Left ventricle myocardium inferior (tissue), 1 donor: ENCODE results near the gene ST6GALNAC5. TPM values are rescaled to one million over a fixed set of nuclear protein-coding genes. Genes with fewer than 3 reads are reported as not detected.

Experiments used
- DNase-seq: peaks from one replicate; pipeline ENCODE4 v3.0.0-alpha.2; 2020
- H3K27ac ChIP-seq: fragments of 200-600 bp; replicated peaks from 2 replicates; pipeline ENCODE4 v1.8.0; 2021
- H3K27me3 ChIP-seq: fragments of 200-600 bp; 2 replicates; pipeline ENCODE4 v1.8.0; 2021; ENCODE audit warnings: low read depth
- H3K36me3 ChIP-seq: fragments of 200-600 bp; 2 replicates; pipeline ENCODE4 v1.8.0; 2021
- H3K4me1 ChIP-seq: fragments of 200-600 bp; 2 replicates; pipeline ENCODE4 v1.8.0; 2021
- H3K4me3 ChIP-seq: fragments of 200-600 bp; 2 replicates; pipeline ENCODE4 v1.8.0; 2021; ENCODE audit warnings: mild to moderate bottlenecking, moderate library complexity
- H3K9me3 ChIP-seq: fragments of 200-600 bp; replicated peaks from 2 replicates; pipeline ENCODE4 v1.8.0; 2021
- intact Hi-C: fragments of 100-400 bp; cut with micrococcal nuclease; formaldehyde crosslinking; loops from one replicate; pipeline ENCODE4 v1.11.0; 2022
- total RNA-seq: library from RNA; stranded (reverse); fragmentation: NEBNext Ultra II Directional; extraction: Animal tissue kit (Norgen Biotek cat#: 25700); gene quantifications from one replicate; pipeline ENCODE4 v1.2.1, GENCODE V29; 2021
- TF ChIP-seq, protein P1 (sequence below): fragments of 200-600 bp; IDR thresholded peaks from 2 replicates; pipeline ENCODE4 v1.8.0; 2021; ENCODE audit warnings: antibody characterized with exemption, mild to moderate bottlenecking, borderline replicate concordance
- donor health status: DM: no; HTN: yes; CAD: no; lungs with severe emphysema.

Gene ST6GALNAC5
- total RNA-seq, 1 donor from 2014 or later, result 0.41 TPM

DNA sequence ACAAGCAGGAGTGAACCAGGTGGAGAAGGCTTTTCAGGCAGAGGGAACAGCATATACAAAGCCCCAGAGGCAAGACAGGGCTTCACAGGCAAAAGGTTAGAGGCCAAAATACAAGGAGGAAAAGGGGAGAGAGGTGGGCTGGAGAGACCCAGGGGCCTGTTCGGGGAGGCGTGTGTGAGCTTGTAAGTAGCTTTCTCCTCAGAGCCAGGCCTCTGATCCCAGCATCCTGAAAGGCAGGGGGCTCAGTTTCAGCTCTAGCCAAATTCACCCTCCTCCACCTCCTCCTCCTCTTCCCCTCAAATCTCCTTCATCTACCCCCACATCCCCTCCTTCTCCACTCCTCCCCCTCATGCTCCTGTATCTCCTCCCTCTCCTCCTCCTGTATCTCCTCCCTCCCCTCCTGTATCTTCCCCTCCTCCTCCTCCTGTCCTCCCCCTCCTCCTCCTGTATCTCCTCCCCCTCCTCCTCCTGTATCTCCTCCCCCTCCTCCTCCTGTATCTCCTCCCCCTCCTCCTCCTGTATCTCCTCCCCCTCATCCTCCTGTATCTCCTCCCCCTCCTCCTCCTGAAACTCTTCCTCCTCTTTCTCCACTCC, 148.6 kb downstream of the ST6GALNAC5 start:
- intact Hi-C loops, result no loop called here
- H3K4me3 ChIP-seq, result no peak overlapping the region
- no peaks in the 10 kb centered on the region for H3K9me3 ChIP-seq
- no peak for DNase-seq
- no peak overlapping the region for H3K27ac ChIP-seq
- TF ChIP-seq, protein P1, sequence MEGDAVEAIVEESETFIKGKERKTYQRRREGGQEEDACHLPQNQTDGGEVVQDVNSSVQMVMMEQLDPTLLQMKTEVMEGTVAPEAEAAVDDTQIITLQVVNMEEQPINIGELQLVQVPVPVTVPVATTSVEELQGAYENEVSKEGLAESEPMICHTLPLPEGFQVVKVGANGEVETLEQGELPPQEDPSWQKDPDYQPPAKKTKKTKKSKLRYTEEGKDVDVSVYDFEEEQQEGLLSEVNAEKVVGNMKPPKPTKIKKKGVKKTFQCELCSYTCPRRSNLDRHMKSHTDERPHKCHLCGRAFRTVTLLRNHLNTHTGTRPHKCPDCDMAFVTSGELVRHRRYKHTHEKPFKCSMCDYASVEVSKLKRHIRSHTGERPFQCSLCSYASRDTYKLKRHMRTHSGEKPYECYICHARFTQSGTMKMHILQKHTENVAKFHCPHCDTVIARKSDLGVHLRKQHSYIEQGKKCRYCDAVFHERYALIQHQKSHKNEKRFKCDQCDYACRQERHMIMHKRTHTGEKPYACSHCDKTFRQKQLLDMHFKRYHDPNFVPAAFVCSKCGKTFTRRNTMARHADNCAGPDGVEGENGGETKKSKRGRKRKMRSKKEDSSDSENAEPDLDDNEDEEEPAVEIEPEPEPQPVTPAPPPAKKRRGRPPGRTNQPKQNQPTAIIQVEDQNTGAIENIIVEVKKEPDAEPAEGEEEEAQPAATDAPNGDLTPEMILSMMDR, result no peak
- peaks cover 25% of the 10 kb centered on the region for H3K27me3 ChIP-seq
- no peaks in the 10 kb centered on the region for H3K36me3 ChIP-seq
- H3K4me1 ChIP-seq, result no peaks in the 10 kb centered on the region

DNA sequence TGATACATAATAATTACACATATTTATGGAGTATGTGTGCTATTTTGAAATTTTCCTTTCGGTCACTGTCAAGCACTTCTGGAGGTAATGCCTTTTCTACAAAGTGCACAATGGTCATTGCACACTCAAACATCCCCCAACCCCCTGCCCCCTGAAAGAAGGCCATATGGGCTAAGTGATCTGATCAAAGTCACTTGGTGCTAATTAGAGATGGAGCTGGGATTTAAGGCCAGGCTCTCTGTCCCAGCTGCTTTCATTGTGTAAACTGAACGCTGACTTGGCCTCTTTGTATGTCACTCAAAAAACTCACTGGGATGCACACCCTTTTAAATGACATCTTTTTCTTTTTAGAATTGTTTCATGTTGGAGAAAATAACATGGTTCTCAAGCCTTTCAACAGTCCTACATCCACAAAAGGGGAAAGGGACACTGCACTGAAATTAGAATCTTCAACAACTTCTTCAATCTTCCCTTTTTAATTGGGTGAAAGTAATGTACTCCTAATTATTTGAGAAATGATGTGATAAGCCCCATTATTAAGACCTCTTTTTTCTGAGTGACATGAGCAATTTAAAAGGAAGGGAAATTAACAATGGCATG, 149.2 kb downstream of the ST6GALNAC5 start:
- intact Hi-C loops, result no loop called here
- no peak overlapping the region for H3K4me3 ChIP-seq
- TF ChIP-seq, protein P1, result no peak

DNA sequence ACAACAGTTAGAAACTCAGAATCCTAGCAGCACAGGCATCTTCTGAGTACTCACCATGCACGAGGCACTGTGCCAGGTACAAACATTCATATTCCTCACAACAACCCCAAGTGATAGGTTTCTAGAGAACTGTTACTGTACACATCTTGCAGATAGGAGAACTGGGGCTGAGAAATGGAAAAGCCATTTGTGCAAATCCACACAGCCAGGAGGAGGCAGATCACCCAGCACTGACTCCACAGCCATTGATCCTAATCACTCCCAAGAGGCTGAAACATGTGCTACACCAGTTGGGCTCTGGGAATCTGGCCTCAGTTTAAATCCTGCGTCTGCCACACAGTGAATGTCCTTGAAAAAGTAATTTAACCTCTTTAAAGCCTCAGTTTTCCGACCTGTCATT, 151.0 kb downstream of the ST6GALNAC5 start:
- H3K36me3 ChIP-seq, result no peaks in the 10 kb centered on the region
- peaks cover 25% of the 10 kb centered on the region for H3K27me3 ChIP-seq
- TF ChIP-seq, protein P1, result no peak
- H3K4me1 ChIP-seq, result no peaks in the 10 kb centered on the region
- intact Hi-C loops, result no loop called here
- H3K27ac ChIP-seq, result no peak overlapping the region
- no peak for DNase-seq
- H3K4me3 ChIP-seq, result no peak overlapping the region
- H3K9me3 ChIP-seq, result no peaks in the 10 kb centered on the region

More for the DNA sequence above, 149.2 kb downstream of the ST6GALNAC5 start:
- H3K27me3 ChIP-seq, result peaks cover 25% of the 10 kb centered on the region
- DNase-seq, result no peak
- H3K36me3 ChIP-seq, result no peaks in the 10 kb centered on the region
- H3K27ac ChIP-seq, result no peak overlapping the region
- H3K9me3 ChIP-seq, result no peaks in the 10 kb centered on the region
- no peaks in the 10 kb centered on the region for H3K4me1 ChIP-seq

DNA sequence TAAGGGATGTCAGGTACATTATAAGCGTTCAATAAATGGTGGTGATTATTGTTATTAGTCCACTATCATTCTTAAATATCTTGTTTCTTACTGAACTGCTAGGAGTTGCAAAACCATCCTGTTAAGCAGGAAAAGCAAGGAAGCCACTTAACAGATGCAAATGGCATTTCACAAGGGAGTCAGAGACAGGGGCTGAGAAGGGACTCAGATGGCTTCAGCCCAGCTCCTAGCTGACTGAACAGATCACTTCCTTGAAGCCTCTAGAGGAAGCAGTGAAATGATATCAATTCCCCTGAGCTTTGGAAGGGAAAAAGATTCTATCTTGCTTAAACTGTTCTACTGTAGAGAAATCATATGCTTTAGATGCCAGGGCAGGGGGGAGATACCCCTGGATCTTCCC, 151.5 kb downstream of the ST6GALNAC5 start:
- Histone ChIP-seq H3K27me3 (peaks cover 25% of the 10 kb centered on the region), H3K4me1 (no peaks in the 10 kb centered on the region), H3K27ac (no peak overlapping the region), H3K36me3 (no peaks in the 10 kb centered on the region), H3K4me3 (no peak overlapping the region), H3K9me3 (no peaks in the 10 kb centered on the region)
- TF ChIP-seq, protein P1, result no peak
- intact Hi-C loops, result no loop called here
- DNase-seq, result no peak

DNA sequence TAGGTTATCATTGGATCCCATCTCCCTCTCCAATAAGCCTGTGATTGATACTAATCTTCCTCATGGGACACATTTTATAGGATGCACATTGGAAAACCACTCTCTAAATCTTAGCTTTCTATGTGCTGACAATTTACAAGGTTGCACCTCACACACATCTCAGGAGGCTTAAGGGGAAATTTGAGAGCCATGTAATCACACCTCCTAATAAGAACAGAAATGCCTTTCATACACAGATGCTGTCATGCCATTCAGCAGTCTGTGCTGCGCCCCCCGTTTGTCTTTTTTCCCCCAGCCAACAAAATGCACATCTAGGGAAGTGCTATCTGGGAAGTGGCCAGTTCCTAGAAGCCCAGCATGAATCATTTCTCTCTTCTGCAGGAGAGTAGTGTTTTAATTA, 154.5 kb downstream of the ST6GALNAC5 start:
- H3K27me3 ChIP-seq, result peaks cover 39% of the 10 kb centered on the region
- TF ChIP-seq, protein P1, result no peak
- no peaks in the 10 kb centered on the region for H3K36me3 ChIP-seq
- no peaks in the 10 kb centered on the region for H3K4me1 ChIP-seq
- intact Hi-C loops, result no loop called here
- DNase-seq, result no peak
- H3K4me3 ChIP-seq, result no peak overlapping the region
- H3K27ac ChIP-seq, result no peak overlapping the region
- no peaks in the 10 kb centered on the region for H3K9me3 ChIP-seq
